ENCODE results near the gene CD300A. TPM values are rescaled to one million over a fixed set of nuclear protein-coding genes. Genes with fewer than 3 reads are reported as not detected.

Gene CD300A
- total and polyA plus RNA-seq, 2 of the 4 experiments (the other 2 are of a cell fraction) = not detected

DNA sequence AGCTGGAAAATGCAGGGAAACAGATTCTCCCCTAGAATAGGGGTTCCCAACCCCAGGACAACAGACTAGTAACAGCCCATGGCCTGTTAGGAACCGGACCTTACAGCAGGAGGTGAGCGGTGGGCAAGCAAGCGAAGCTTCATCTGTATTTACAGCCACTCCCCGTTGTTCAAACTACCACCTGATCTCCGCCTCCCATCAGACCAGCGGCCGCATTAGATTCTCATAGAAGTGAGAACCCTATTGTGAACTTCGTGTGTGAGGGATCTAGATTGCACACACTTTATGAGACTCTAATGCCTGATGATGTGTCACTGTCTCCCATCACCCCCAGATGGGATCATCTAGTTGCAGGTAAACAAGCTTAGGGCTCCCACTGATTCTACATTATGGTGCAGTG is 61.3 kb downstream of the CD300A start:
- POLR2A ChIA-PET (ENCODE audit: unreplicated experiment) = no interaction called here

More for the DNA sequence above, 61.3 kb downstream of the CD300A start:
- DNase-seq = no peak
- no peak overlapping the region for H3K4me3 ChIP-seq (ENCODE audit: insufficient read depth, low read depth, low read length)
- H2BK20ac ChIP-seq (ENCODE audit: low read depth, low read length) = no peak overlapping the region
- H4K5ac ChIP-seq (ENCODE audit: low read depth, low read length) = no peak overlapping the region
- H3K14ac ChIP-seq (replicated peaks; ENCODE audit: low read depth, low read length) = no peak overlapping the region
- H3K27me3 ChIP-seq (ENCODE audit: control insufficient read depth, insufficient read depth, low read length) = no peaks in the 10 kb centered on the region
- peaks cover 46% of the 10 kb centered on the region for H3K9me3 ChIP-seq (ENCODE audit: control insufficient read depth, insufficient read depth, low read length)
- H2BK120ac ChIP-seq (ENCODE audit: low read depth, low read length) = no peak overlapping the region
- no peak overlapping the region for H3K56ac ChIP-seq (ENCODE audit: extremely low read depth, insufficient read depth, low read length)
- no TSS peak for BruUV-seq (replicated peaks)
- dilution Hi-C loops (cut with HindIII; ENCODE audit: low sequenced_read_pairs, unreplicated experiment) (no loop called here), intact Hi-C loops (cut with micrococcal nuclease) (no loop called here), in situ Hi-C loops (cut with MboI; ENCODE audit: low sequenced_read_pairs) (no loop called here)
- H3K4ac ChIP-seq (ENCODE audit: low read depth, low read length) = no peak overlapping the region
- no peaks in the 10 kb centered on the region for H4K20me1 ChIP-seq (ENCODE audit: insufficient read depth, low read length)
- H4K8ac ChIP-seq (ENCODE audit: low read depth in 2 of 2, low read length in 2 of 2) = no peak overlapping the region
- no CpG with 5 or more reads among the region's 8 CpGs for WGBS, 2 experiments (ENCODE audit: extremely low coverage in 2 of 2, insufficient read length in 1 of 2)
- H3K27ac ChIP-seq (ENCODE audit: insufficient read depth, low read length) = no peak overlapping the region
- H3K18ac ChIP-seq (ENCODE audit: low read depth, low read length) = no peak overlapping the region
- no peak overlapping the region for H3K4me2 ChIP-seq (ENCODE audit: low read depth, low read length)
- no peak overlapping the region for H3K23ac ChIP-seq (ENCODE audit: low read depth, low read length)
- H4K91ac ChIP-seq (ENCODE audit: insufficient read depth, low read depth, low read length) = no peak overlapping the region
- no peak overlapping the region for H2AK9ac ChIP-seq (replicated peaks; ENCODE audit: low read depth, low read length, poor library complexity)
- no peaks in the 10 kb centered on the region for H3K36me3 ChIP-seq (ENCODE audit: control insufficient read depth, insufficient read depth, low read length)
- no peaks in the 10 kb centered on the region for H3K79me1 ChIP-seq (ENCODE audit: low read depth in 1 of 2, low read length in 2 of 2)
- H3K9ac ChIP-seq (ENCODE audit: low read depth, low read length) = no peak overlapping the region
- no peak for ATAC-seq (ENCODE audit: low read depth)
- TF ChIP-seq CEBPB (IDR thresholded peaks at IDR 0.05; ENCODE audit: low read depth, low read length) (no peak), BHLHE40 (IDR thresholded peaks at IDR 0.05; ENCODE audit: low read depth, low read length) (no peak), MAZ (IDR thresholded peaks at IDR 0.05; ENCODE audit: borderline replicate concordance, low read depth, low read length) (no peak), RFX5 (IDR thresholded peaks at IDR 0.05; ENCODE audit: low read depth, low read length) (no peak), MAFK (IDR thresholded peaks at IDR 0.05; ENCODE audit: low read depth, low read length) (no peak)
- TF ChIP-seq, protein P1, sequence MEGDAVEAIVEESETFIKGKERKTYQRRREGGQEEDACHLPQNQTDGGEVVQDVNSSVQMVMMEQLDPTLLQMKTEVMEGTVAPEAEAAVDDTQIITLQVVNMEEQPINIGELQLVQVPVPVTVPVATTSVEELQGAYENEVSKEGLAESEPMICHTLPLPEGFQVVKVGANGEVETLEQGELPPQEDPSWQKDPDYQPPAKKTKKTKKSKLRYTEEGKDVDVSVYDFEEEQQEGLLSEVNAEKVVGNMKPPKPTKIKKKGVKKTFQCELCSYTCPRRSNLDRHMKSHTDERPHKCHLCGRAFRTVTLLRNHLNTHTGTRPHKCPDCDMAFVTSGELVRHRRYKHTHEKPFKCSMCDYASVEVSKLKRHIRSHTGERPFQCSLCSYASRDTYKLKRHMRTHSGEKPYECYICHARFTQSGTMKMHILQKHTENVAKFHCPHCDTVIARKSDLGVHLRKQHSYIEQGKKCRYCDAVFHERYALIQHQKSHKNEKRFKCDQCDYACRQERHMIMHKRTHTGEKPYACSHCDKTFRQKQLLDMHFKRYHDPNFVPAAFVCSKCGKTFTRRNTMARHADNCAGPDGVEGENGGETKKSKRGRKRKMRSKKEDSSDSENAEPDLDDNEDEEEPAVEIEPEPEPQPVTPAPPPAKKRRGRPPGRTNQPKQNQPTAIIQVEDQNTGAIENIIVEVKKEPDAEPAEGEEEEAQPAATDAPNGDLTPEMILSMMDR (conservative IDR thresholded peaks at IDR 0.05; ENCODE audit: low read depth, low read length) = no peak
- no peak overlapping the region for H2BK15ac ChIP-seq (ENCODE audit: low read depth, low read length)
- H3K4me1 ChIP-seq (ENCODE audit: control insufficient read depth, insufficient read depth, low read length) = no peaks in the 10 kb centered on the region
- no peak overlapping the region for H2BK5ac ChIP-seq (ENCODE audit: low read depth, low read length, poor library complexity, severe bottlenecking)
- H3K9me1 ChIP-seq (ENCODE audit: insufficient read depth, low read length) = no peaks in the 10 kb centered on the region
- H2AK5ac ChIP-seq (ENCODE audit: low read depth, low read length) = no peak overlapping the region
- CTCF ChIA-PET = no interaction called here
- no peak overlapping the region for H2AFZ ChIP-seq (replicated peaks; ENCODE audit: low read length, poor library complexity)

Data from IMR-90 (cell line).